ENCODE measurements around the gene AKAP8L.

DNA sequence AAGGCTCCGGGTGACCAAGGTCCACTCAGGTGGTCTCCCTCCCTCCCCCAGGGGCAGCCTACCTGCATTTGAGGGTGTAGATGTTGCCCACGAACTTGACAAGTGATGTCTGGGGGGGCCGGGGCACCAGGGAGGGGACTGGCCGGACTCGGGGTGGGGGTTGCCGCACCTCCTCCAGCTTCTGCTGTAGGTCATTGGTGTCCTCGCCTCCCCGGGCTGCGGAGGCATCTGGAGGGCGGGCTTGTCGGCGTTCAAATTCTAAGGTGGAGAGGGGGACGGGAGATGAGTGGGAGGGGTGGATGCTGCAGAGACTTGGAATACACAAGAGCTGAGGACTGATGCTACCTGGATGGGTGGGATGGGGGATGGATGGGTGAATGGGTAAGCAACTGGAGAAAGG lies 5.3 kb upstream of the AKAP8L start:
- TF ChIP-seq, protein P1, sequence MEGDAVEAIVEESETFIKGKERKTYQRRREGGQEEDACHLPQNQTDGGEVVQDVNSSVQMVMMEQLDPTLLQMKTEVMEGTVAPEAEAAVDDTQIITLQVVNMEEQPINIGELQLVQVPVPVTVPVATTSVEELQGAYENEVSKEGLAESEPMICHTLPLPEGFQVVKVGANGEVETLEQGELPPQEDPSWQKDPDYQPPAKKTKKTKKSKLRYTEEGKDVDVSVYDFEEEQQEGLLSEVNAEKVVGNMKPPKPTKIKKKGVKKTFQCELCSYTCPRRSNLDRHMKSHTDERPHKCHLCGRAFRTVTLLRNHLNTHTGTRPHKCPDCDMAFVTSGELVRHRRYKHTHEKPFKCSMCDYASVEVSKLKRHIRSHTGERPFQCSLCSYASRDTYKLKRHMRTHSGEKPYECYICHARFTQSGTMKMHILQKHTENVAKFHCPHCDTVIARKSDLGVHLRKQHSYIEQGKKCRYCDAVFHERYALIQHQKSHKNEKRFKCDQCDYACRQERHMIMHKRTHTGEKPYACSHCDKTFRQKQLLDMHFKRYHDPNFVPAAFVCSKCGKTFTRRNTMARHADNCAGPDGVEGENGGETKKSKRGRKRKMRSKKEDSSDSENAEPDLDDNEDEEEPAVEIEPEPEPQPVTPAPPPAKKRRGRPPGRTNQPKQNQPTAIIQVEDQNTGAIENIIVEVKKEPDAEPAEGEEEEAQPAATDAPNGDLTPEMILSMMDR (IDR thresholded peaks at IDR 0.05; ENCODE audit: low read depth, low read length), result no peak
- no peak for TF ChIP-seq POLR2A (IDR thresholded peaks at IDR 0.05; ENCODE audit: extremely low read depth, insufficient read length)
- TF ChIP-seq MYC (IDR thresholded peaks at IDR 0.05; ENCODE audit: low read depth, low read length), result no peak
- TF ChIP-seq, protein P2, sequence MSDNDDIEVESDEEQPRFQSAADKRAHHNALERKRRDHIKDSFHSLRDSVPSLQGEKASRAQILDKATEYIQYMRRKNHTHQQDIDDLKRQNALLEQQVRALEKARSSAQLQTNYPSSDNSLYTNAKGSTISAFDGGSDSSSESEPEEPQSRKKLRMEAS (IDR thresholded peaks at IDR 0.05; ENCODE audit: low read depth, low read length), result no peak

Measured in NB4 (cell line).